Liver (tissue), 9 donors: ENCODE measurements around the gene SYNGR1. TPM values are rescaled to one million over a fixed set of nuclear protein-coding genes. Genes with fewer than 3 reads are reported as not detected.

Source experiments
- DNase-seq: peaks from one replicate; pipeline ENCODE4 v3.0.0-alpha.2; 2017; ENCODE audit warnings: low spot score
- H3K27ac ChIP-seq, 2 donors: one replicate each; pipeline ENCODE4 v1.7.0; 2013; ENCODE audit warnings: inconsistent platforms in 2 of 2, low read length in 2 of 2, control low read depth in 1 of 2, low read depth in 1 of 2, mild to moderate bottlenecking in 1 of 2
- H3K27me3 ChIP-seq, 4 donors: one replicate each; pipeline versions ENCODE4 v1.6.1 to v1.7.0; 2013; ENCODE audit warnings: low read length in 3 of 4, inconsistent platforms in 1 of 4, mild to moderate bottlenecking in 1 of 4, moderate library complexity in 1 of 4; ENCODE audit not compliant: control insufficient read depth in 4 of 4, insufficient read depth in 4 of 4
- H3K36me3 ChIP-seq, 4 donors: one replicate each; pipeline versions ENCODE4 v1.6.1 to v1.7.0; 2013; ENCODE audit warnings: low read length in 3 of 4, mild to moderate bottlenecking in 3 of 4, low read depth in 1 of 4, moderate library complexity in 1 of 4; ENCODE audit not compliant: control insufficient read depth in 4 of 4, insufficient read depth in 3 of 4
- H3K4me1 ChIP-seq, 4 donors: one replicate each; pipeline versions ENCODE4 v1.6.1 to v1.7.0; 2013; ENCODE audit warnings: low read length in 3 of 4, mild to moderate bottlenecking in 3 of 4, moderate library complexity in 1 of 4; ENCODE audit not compliant: control insufficient read depth in 4 of 4, insufficient read depth in 4 of 4
- H3K4me3 ChIP-seq, 3 donors: one replicate each; pipeline versions ENCODE4 v1.6.1 to v1.7.0; 2013; ENCODE audit warnings: low read length in 3 of 3, control low read depth in 1 of 3, low read depth in 1 of 3, mild to moderate bottlenecking in 1 of 3
- H3K9ac ChIP-seq, 2 donors: one replicate each; pipeline ENCODE4 v1.7.0; 2013; ENCODE audit warnings: low read length in 2 of 2, mild to moderate bottlenecking in 2 of 2, moderate library complexity in 2 of 2, control low read depth in 1 of 2, low read depth in 1 of 2
- H3K9me3 ChIP-seq, 4 donors: one replicate each; pipeline versions ENCODE4 v1.6.1 to v1.7.0; 2013; ENCODE audit warnings: low read length in 3 of 4; ENCODE audit not compliant: control insufficient read depth in 4 of 4
- FOXA1 ChIP-seq: IDR thresholded peaks from 2 replicates; pipeline ENCODE4 v1.6.1; 2016; ENCODE audit warnings: antibody characterized with exemption
- GABPA ChIP-seq, 2 donors: IDR thresholded peaks in 1 of 2; conservative IDR thresholded peaks in 1 of 2; 2 replicates each; pipeline ENCODE4 v1.6.1; 2016; ENCODE audit warnings: antibody characterized with exemption in 2 of 2, mild to moderate bottlenecking in 1 of 2, moderate library complexity in 1 of 2
- JUND ChIP-seq, 2 donors: IDR thresholded peaks; 2 replicates each; pipeline ENCODE4 v1.6.1; 2016; ENCODE audit warnings: antibody characterized with exemption in 2 of 2
- NR2F2 ChIP-seq: IDR thresholded peaks from 2 replicates; pipeline ENCODE4 v1.6.1; 2016; ENCODE audit warnings: antibody characterized with exemption
- RAD21 ChIP-seq, 2 donors: IDR thresholded peaks; 2 replicates each; pipeline ENCODE4 v1.6.1; 2016; ENCODE audit warnings: antibody characterized with exemption in 2 of 2, mild to moderate bottlenecking in 2 of 2
- RXRA ChIP-seq, 2 donors: IDR thresholded peaks; 2 replicates each; pipeline ENCODE4 v1.6.1; 2017 to 2018; ENCODE audit warnings: antibody characterized with exemption in 2 of 2, mild to moderate bottlenecking in 1 of 2
- SP1 ChIP-seq: IDR thresholded peaks from 2 replicates; pipeline ENCODE4 v1.6.1; 2018; ENCODE audit warnings: antibody characterized with exemption, mild to moderate bottlenecking
- YY1 ChIP-seq: IDR thresholded peaks from 2 replicates; pipeline ENCODE4 v1.6.1; 2016; ENCODE audit warnings: antibody characterized with exemption, mild to moderate bottlenecking
- WGBS: extraction: QIAGEN DNeasy Blood & Tissue Kit; methylation state at CpG from one replicate; pipeline ENCODE4 v1.1.7; 2013; 5-methylcytosine and 5-hydroxymethylcytosine counted together
- polyA plus RNA-seq, 2 donors: library from polyadenylated mRNA; stranded (reverse) in 1 of 2; unstranded in 1 of 2; fragments of 200-250 nt in 1 of 2; fragments of >200 nt in 1 of 2; fragmentation: Nextera tagmentation in 1 of 2; extraction: Ambion mirVana in 1 of 2; gene quantifications; one replicate each; pipeline versions ENCODE4 v1.2.1 to v1.2.3, GENCODE V29; 2013 to 2015
- total RNA-seq, 2 donors: library from RNA; depleted of rRNA; stranded (reverse); fragments of >200 nt; gene quantifications; one replicate each; pipeline ENCODE4 v1.2.3, GENCODE V29; 2014
- TF ChIP-seq, protein P1 (sequence below): IDR thresholded peaks from 2 replicates; pipeline ENCODE4 v1.6.1; 2016; ENCODE audit warnings: antibody characterized with exemption, mild to moderate bottlenecking
- donor health status: healthy.
- donor health status: healthy.
- donor health status: healthy.
- donor health status: healthy.
- donor health status: healthy.

Gene SYNGR1
- total and polyA plus RNA-seq, 4 donors, result 1.8 to 21.9 (median 5.2) TPM

GRCh38 chr22:39360242-39360641 lies 10.5 kb downstream of the SYNGR1 start (continued):
- TF ChIP-seq, protein P1, sequence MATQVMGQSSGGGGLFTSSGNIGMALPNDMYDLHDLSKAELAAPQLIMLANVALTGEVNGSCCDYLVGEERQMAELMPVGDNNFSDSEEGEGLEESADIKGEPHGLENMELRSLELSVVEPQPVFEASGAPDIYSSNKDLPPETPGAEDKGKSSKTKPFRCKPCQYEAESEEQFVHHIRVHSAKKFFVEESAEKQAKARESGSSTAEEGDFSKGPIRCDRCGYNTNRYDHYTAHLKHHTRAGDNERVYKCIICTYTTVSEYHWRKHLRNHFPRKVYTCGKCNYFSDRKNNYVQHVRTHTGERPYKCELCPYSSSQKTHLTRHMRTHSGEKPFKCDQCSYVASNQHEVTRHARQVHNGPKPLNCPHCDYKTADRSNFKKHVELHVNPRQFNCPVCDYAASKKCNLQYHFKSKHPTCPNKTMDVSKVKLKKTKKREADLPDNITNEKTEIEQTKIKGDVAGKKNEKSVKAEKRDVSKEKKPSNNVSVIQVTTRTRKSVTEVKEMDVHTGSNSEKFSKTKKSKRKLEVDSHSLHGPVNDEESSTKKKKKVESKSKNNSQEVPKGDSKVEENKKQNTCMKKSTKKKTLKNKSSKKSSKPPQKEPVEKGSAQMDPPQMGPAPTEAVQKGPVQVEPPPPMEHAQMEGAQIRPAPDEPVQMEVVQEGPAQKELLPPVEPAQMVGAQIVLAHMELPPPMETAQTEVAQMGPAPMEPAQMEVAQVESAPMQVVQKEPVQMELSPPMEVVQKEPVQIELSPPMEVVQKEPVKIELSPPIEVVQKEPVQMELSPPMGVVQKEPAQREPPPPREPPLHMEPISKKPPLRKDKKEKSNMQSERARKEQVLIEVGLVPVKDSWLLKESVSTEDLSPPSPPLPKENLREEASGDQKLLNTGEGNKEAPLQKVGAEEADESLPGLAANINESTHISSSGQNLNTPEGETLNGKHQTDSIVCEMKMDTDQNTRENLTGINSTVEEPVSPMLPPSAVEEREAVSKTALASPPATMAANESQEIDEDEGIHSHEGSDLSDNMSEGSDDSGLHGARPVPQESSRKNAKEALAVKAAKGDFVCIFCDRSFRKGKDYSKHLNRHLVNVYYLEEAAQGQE, result no peak
- no peak for TF ChIP-seq JUND (IDR thresholded peaks at IDR 0.05)
- TF ChIP-seq NR2F2, result no peak
- no peak for TF ChIP-seq RAD21 (IDR thresholded peaks at IDR 0.05)
- no peak for TF ChIP-seq FOXA1
- no peak for TF ChIP-seq YY1

- Histone ChIP-seq H3K4me1 (no peaks in the 10 kb centered on the region), H3K4me3 (no peak overlapping the region), H3K27me3 (no peaks in the 10 kb centered on the region), H3K9me3 (no peaks in the 10 kb centered on the region), H3K9ac (no peak overlapping the region), H3K36me3 (no peaks in the 10 kb centered on the region), H3K27ac (no peak overlapping the region)
- 78% methylated on average over 14 of the region's 14 CpGs for WGBS
- no peak for TF ChIP-seq YY1
- TF ChIP-seq RXRA (IDR thresholded peaks at IDR 0.05), result no peak
- DNase-seq, result no peak
These were observed 11.1 kb downstream of the SYNGR1 start for GRCh38 chr22:39360674-39361413.

GRCh38 chr22:39361496-39361895 lies 11.7 kb downstream of the SYNGR1 start:
- Histone ChIP-seq H3K4me3 (no peak overlapping the region), H3K9ac (no peak overlapping the region), H3K4me1 (no peaks in the 10 kb centered on the region), H3K36me3 (no peaks in the 10 kb centered on the region), H3K27ac (no peak overlapping the region), H3K27me3 (no peaks in the 10 kb centered on the region), H3K9me3 (no peaks in the 10 kb centered on the region)
- no peak for TF ChIP-seq GABPA (IDR thresholded peaks at IDR 0.05 in 1 of 2, conservative IDR thresholded peaks at IDR 0.05 in 1 of 2)
- TF ChIP-seq YY1, result no peak
- TF ChIP-seq SP1, result no peak
- TF ChIP-seq, protein P1, result no peak
- no peak for DNase-seq
- WGBS, result 94% methylated on average over 7 of the region's 7 CpGs
